Epidermal melanocyte (primary cell): ENCODE data around the gene GRM8.

Experiments
- DNase-seq: peaks from one replicate; pipeline ENCODE4 v3.0.0; 2011; ENCODE audit warnings: low spot score; ENCODE audit not compliant: insufficient read length

The GRM8 gene

DNA sequence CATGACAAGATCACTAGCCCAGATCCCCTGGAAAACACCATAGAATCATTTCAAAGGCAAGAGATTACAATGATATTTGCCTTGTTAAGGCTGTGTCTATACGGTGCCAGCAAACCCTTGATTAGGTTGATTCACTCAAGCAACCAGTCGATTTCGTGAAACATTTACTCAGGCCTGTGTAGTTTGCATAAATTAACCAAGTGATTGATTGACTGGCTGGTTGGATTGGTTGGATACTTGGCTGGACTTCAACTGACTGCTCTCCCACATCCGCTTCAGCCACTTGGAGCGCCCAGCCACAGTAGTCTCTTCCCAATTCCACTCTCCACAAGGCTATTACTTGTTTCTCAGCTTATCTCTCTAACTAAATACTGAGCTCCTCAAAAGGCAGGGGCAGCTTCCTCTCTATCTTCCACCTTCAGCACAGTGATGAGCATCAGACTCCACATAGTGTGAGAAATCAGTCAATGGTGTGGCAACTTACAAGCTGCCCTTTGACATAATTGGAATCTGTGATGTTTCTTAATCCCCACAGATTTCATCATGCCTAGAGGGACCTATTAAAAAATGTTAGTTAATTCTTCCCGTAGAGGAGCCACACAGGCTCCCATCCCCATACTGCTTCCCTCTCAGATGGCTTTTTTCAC is 217.4 kb downstream of the GRM8 start:
- no peak for DNase-seq

DNA sequence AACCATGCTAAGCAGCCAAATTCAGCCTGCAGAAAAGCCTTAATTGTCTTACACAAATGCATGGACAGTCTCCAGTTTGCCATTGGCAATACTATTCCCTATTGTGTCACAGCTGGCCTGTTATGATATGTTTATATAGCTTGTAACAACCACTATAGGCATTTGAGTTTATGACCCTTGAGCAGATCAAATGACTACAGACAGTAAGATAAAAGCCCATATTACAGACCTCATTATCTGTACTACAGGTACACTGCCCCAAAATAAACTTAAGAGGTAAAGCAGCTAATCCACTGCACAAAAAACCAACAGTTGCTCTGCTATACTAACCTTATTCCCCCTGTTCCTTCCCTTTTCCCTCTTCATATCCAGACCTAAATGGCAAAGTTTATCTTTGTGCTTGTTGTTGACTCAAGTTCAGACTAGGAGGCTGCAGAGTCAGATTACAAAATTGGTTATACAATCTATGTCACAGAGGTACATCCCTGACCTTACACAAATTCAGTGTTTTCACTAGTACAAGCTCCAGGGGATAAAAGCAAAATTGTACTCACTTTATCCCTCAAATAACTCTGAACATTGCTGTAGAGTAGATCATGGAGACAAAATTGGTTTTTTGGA is 218.4 kb downstream of the GRM8 start:
- DNase-seq = no peak

DNA sequence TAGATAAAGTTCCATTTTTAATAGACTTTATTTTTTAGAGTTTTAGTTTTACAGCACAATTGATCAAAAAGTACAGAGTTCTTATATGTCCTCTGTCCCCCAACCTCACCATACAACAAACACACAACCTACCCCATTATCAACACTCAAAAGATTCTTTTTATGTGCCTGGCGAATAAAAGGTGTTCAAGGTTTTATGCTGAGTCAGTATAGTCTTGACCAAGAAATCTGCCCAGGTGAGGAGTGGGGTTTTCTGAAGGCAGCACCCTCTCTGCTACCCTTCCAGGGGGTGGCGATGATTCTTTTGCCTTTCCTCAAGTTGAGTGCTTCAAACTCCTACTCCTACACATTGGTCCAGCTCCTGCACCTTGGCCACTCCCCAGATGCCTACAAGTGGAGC is 222.9 kb downstream of the GRM8 start:
- no peak for DNase-seq

DNA sequence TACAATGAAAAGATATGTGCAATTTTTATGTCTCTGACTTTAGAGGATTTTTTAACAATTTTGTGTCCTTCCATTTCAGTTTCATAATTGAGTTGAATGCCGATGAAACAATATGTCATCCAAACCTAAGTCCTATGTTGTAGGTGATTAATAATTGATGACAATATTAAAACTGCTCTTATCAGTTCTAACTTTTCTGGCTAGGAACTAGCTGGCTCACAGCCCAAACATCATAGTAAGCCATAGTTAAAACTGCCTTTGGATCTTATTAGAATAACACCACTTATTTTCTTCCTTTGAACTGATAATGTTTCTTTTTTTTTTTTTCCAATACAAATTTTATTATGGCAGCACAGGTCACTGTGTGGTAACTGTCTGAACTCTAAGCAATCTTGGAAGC is 230.9 kb downstream of the GRM8 start:
- no peak for DNase-seq

DNA sequence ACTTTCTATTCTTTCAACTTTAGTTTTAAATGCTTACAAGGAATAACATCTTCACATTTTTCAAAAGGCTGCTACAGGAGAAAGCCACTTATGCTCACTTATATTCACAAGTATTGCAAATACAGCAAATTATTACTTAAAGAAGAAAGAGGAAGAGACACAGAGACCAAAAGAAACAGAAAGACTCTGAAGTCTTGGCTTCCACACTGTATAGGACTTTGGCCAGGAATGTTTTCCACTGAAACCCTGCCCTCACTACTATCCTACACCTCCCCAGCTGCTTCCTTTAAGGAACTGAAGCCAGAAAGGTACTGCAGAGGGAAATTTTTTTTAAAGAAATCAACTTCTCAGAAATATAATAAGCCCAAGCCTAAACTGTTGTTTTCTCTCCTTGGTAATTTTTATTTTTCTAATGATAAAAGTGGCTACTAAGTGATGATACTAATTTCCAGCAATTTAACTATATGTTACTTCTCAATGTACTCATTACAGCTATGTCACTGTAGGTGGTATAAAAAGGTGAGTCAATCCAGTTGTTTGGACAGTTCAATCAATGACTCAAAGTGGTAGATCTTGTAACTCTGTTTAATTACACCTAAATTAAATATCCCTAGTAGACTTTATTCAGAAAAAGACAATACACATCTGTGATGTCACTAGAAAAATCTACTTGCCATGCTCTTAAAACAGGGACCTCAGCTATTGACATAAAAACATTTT is 231.6 kb downstream of the GRM8 start:
- no peak for DNase-seq

DNA sequence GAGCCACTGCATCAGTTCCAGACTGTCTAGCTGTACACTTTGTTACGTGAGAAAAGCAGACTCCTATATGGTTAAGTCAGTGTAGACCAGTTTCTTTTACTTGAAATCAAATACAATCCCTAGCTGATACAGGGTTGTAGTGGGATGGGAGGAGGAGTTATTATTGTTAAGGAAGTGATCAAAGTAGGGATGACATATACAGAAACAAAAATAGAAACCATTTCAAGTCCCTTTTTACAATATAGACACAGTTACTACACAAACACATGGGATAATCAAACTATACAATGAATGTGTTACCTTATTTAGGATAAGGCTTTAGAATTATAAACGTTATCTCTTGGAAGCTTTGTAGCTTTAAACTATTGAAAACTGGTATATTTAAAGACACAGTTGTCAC is 233.9 kb downstream of the GRM8 start:
- no peak for DNase-seq

DNA sequence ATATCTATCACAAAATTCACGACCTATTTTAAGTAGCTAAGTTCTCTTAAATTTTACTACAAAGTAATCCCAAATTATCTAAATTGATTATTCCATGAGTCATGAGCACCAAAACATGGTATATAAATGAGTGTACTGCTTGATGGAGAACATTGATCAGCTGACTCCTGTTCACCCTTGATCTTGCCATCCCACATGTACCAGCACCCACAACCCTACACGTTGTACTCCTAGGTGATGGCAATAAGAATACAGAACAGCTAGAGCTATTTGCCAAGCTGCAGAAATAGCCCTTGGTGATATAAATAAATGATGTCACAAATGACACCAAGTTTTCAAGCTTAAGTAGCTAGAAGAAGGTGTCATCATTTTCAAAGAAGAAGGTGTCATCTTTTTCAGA is 235.5 kb downstream of the GRM8 start:
- DNase-seq = no peak

DNA sequence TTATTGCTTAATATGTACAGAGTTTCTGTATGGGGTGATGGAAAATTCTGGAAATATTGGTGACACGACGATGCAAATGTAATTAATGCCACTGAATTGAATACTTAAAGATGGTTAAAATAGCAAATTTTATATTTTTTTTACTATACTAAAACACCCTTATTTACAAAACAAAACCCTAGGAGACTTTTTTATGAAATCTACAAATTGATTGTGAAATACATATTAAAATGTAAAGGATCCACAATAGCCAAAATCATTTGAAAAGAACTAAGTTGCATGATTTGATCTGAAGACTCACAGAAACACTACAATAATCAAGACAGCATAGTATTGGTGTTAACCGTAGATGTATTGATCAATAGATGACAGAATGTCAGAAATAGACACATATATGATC is 252.0 kb downstream of the GRM8 start:
- DNase-seq = no peak

DNA sequence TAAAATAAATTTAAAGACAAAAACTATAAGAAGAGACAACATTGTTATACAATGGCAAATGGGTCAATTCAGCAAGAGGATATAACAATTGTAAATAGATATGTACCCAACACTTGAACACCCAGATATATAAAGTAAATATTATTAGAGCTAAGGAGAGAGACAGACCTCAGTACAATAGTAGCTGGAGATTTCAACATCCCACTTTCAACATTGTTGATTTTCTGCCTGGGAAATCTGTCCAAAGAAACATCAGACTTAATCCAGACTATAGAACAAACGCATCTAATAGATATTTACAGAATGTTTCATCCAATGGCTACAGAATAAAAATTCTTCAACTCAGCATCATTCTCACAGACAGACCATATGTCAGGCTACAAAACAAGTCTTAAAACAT is 256.1 kb downstream of the GRM8 start:
- DNase-seq = no peak

DNA sequence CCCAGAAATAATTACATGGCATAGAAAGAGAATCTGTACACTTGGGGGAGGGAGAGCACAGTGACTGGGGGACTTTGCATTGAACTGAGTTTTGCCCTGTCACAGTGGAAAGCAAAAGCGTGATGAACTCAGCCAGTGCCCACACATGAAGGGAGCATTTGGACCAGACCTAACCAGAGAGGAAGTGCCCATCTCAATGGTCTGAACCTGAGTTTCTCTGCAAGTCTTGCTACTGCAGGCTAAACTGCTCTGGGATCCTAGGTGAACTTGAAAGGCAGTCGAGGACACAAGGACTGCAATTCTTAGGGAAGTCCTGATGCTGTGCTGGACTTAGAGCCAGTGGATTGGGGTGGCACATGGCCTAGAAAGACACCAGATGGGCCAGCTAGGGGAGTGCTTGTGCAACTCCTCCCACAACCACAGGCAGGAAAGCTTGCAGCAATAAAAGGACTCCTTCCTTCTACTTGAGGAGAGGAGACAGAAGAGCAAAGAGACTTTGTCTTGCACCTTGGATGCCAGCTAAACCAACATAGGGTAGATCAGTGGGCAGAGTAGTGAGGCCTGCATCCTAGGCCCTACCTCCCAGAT is 259.0 kb downstream of the GRM8 start:
- no peak for DNase-seq

DNA sequence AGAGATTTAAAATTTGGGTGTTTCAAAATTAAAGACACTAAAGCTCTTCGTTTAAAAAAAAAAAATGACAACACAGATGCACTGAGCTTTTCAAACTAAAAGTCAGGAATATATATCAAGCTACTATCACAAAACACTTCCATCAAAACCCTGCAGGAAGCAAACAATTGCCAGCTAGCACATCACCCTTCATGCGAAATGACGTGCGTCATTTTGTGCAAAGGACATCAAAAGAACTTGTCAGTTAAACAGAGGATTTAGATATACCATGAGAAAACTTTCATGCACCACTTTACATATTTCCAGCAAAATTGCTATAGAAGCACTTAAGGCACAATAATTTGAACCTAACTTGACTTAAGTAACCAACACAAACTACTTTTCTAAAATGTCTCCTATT is 264.7 kb downstream of the GRM8 start:
- DNase-seq = no peak

DNA sequence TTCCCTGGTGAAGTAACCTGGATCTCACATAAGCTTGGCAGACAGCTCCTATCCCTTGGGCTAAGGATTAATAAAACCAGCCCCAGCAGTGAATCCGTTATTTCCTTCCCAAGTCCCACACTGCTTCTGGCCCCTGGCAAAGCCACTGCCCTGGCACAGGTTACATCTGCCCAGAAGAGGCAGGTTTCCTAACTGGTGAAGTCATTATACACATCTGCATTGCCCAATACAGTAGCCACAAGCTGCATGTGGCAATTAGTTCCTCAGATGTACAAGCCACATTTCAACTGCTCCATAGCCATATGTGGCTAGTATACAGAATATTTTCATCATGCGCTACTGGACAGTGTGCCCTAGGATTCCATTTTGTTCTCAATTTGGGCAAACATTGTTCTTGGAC is 273.0 kb downstream of the GRM8 start:
- no peak for DNase-seq

DNA sequence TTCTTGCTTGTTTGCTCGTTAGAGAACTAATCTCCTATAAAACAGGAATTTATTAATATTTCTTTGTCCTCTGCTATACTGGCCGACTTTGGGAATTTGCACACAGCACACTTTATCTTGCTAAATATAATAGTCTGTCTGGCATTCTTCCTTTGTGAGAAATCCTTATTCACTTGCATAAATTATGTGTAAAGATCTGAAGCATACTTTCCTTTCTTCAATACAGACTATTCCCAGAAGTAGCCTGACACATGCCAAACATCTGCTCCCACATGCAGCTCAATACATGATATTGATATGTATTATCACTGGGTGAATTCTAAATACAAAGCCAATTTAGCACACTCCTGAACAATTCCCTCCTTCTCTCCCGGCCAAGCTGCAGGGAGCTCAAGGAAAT is 273.9 kb downstream of the GRM8 start:
- DNase-seq = no peak

DNA sequence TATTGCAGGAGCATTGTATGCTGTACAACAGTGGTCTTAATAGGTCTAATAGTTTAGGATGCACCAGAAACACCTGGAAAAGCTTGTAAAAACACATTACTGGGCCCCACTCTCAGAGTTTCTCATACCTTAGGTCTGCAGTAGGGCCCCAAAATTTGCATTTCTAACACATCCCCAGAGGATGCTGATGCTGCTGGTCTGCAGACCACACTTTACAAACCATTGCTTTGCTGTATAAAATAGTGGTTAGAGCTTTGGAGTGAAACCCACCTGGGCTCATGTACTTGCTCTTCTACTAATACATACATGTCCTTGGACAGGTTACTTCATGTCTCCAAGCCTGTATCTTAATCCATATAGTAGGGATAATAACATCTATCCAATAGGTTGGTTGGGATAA is 279.7 kb downstream of the GRM8 start:
- DNase-seq = no peak

DNA sequence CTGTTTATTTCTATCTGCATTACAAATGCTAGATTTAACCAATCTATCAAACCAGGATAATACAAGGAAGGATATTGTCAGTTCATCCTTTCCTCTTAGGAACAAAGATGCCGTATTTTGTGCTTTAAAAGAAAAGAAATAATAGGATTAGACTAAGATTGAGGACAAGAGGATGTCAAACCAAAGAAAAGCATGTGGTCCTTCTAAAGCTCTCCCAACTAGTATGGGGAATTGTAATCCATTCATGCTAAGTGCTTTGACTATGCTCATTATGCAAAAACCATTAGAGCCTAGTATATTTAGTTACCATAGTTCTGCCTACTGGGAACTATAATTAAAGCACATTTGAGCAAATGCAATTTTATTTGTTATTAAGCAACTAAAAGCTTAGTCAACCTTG is 280.2 kb downstream of the GRM8 start:
- DNase-seq = no peak

DNA sequence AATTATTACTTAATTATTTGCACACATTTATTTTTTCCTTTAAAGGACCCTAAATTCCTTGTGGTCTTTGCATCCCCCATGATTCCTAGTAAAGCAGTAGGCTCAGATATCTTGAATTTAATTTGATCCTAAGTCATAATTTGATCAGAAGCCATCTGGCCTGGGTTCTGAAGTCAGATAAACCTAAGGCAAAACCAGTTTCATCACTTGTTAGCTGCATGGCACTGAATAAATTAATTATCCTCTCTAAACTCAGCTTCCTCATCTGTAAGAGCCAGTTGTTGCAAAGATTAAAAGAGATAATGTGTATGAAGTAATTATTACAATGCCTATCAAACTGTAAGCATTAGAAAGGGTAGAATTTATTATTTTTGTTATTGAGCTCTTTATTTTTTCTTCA is 293.1 kb downstream of the GRM8 start:
- no peak for DNase-seq

DNA sequence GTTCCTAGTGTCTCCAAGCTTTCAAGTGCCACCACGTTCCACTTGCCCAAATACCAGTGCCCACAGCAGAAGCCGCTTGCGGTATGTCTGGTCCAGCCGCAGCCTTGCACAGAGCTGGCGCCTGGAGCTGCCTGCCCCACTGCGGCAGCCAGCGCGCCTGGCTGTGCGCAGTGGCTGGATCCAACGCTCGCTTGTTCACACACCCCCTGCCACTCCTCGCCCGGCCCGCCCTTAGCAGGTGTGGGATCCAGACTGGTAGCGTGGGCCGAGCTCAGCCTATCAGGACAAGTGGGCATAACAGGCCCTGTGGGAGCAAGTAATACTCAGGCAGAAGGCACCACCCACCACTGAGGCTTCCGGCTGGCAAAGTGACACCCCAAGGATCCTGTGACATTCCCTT is 294.4 kb downstream of the GRM8 start:
- DNase-seq = no peak

DNA sequence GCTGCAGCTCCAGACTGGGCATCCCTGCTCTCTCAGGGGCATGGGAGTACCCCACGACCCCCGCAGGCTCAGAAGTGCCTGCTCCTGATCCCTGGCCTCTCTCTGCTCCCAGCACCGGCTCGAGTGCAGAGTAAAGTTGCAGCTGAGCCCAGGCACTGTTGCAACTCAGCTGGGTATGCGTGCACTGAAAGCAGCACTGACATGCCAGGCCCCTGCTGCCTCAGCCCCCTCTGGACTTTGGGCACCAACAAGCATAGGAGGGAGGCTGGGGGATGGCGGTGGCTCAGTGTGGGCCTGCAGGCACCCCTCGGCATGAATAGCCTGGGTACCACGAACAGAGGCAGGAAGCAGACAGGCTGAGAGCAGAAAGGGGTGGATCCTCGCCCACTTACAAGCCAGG is 295.3 kb downstream of the GRM8 start:
- DNase-seq = no peak

DNA sequence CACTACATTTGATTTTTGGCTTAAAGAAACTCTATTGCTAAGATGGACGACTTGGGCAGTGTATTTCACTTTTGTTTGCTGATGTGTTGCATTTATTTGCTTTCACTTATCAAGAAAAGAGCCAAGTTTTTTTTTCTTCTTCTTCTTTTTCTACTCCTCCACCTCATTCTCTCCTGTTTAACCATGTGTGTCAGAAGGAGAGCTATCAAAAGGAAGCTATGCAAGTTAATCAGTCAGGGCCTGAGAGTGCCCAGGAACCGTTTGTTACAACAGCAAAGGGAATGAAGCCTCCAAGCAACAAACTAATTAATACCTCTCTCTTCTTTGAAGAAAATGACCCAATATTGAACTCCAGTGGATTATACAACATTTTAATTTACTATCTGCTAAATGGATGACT is 299.3 kb downstream of the GRM8 start:
- DNase-seq = no peak

DNA sequence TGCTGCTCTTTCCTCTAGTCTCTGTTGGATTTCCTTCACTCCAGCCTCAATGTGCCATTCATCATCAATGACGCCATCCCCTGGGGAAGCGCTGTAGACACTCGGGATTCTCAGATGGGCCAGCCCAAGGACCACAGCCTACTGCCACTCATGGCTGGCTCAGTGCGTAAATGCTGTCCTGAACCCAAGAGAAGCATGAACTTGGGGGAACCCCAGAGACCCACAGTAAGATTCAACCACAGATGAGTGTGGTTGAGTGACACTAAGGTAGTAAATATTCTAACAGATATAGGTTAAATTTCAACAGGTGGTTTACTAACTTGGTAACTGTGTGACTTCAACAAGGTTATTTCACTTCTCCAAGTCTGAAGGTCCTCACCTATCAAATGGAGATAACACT is 304.1 kb downstream of the GRM8 start:
- DNase-seq = no peak

DNA sequence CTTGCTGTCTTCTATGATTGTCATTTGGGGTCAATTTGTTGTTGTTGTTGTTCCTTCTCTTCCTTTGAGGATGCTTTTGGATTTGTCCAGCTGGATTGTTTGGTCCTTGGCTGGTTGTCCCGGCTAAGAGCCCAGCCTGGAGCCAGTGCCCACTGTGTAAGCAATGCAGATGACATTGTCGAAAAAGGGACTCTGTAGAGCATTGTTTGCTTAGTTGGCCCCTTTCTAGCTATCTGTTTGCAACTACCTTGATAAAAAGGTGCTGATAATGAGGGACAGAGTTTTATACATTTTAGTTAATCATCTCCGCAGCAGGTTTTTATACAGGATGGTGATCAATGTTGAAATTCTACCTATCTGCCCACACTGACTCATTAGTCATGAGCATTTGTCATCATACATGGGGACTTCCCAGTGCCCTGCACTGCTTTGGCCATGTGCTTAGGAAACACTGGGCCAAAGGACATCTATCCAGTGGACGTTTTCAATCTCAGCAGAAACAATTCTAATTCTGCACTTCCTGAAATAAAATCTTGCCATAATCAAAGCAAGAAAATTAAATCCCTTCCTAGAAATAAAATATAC is 311.9 kb downstream of the GRM8 start:
- DNase-seq = no peak

DNA sequence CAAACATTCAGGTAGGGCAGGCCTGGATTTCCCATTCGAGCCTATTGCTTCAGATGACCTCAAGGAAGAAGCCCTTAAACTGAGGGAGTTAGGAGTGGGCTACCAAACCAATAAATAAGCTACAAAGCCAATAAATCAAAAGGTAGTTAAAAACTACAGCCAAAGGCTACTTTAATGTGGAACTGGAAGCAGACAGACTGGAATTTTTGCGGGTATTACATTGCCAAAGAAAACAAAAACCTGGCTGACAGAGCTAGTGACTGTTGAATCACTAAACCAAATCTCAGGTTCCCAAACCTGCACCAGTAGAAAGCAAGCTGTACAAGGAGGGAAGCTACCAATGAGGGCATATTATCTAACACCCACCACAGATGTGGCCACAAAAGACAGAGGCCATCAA is 315.6 kb downstream of the GRM8 start:
- DNase-seq = no peak
